Activated naive CD4-positive, alpha-beta T cell treated with Interleukin-2 at 50 U/mL for 16 hours (primary cell): ENCODE measurements around the gene KIF1A.

Source experiments
- DNase-seq: peaks from one replicate; pipeline ENCODE4 v3.0.0-alpha.2; 2020

KIF1A gene, protein sequence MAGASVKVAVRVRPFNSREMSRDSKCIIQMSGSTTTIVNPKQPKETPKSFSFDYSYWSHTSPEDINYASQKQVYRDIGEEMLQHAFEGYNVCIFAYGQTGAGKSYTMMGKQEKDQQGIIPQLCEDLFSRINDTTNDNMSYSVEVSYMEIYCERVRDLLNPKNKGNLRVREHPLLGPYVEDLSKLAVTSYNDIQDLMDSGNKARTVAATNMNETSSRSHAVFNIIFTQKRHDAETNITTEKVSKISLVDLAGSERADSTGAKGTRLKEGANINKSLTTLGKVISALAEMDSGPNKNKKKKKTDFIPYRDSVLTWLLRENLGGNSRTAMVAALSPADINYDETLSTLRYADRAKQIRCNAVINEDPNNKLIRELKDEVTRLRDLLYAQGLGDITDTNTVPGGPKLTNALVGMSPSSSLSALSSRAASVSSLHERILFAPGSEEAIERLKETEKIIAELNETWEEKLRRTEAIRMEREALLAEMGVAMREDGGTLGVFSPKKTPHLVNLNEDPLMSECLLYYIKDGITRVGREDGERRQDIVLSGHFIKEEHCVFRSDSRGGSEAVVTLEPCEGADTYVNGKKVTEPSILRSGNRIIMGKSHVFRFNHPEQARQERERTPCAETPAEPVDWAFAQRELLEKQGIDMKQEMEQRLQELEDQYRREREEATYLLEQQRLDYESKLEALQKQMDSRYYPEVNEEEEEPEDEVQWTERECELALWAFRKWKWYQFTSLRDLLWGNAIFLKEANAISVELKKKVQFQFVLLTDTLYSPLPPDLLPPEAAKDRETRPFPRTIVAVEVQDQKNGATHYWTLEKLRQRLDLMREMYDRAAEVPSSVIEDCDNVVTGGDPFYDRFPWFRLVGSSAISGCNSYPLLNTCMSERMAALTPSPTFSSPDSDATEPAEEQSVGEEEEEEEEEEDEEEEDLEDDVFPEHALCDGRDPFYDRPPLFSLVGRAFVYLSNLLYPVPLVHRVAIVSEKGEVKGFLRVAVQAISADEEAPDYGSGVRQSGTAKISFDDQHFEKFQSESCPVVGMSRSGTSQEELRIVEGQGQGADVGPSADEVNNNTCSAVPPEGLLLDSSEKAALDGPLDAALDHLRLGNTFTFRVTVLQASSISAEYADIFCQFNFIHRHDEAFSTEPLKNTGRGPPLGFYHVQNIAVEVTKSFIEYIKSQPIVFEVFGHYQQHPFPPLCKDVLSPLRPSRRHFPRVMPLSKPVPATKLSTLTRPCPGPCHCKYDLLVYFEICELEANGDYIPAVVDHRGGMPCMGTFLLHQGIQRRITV (N-terminal part only)

DNA sequence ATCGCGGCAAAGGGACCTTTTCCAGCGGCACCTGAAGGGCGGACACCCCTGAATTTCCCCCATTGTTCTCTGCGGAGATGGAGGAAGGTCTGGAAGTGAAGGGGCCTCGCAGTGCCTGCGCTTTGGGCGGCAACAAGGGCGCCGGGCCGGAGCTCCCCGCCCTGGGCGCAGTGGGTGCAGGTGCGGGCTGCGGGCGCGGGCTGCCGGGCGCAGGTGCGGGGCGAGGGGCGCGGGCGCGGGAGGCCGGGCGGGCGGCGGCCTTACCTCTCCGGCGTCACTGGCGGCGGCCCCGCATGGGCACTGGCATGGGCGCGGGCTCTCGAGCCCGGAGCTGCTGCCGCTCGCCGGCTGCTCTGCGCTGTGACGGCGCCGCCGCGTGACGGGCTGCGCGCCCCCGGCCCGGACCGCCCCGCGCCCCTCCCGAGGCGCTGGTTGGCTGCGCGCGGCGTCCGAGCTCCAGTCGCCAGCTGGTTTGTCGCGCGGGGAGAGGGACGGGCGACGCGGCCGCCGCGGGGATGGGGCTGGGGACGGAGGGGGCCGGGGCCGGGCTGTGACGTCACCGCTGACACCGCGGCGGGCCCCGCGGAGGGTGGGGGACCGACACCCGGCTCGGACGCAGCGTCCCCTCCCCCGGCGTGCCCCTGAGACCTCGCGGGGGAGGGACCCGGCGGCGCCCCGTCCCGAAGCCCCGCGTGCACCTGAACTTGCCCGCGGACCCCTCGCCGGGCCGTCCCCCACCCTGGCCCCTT lies at the start of gene KIF1A:
Gene KIF1A, minus strand, starts transcription at position 362 of the 749 bp plus-strand sequence. CDS start 22,467 bp downstream, outside the sequence.
- DNase-seq: peak; percentile 7

DNA sequence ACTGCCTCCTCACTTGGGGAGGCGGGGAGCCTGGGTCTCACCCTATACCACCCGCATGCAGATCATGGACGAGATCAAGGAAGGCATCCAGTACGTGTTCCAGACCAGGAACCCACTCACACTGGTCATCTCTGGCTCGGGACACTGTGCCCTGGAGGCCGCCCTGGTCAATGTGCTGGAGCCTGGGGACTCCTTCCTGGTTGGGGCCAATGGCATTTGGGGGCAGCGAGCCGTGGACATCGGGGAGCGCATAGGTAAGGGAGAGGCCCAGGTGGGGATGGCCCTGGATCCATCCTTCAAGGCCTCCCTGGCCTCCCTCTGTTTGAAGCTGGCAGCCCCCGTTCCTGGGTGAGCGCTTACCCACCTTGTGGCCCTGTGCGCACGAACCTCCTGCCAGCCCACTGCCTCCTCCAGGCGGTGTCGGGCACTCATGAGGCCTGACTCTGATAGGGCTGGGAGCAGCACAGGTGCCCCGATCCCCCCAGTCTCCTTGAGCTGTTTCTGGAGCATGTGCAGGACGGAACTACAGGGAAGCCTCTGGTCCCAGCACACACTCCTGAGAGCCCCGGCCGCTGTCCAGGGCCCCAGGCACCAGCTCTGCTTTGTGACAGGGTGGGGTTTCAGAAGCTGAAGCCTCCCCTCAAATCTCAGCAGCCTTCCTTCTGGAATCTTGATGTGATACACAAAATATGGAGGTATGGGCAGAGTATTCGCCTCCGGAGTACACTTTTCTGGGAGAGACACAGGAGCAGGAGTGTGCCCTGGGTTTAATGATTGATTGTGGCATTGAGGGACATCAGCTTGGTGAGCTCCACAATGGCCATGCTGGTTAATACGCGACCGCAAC lies 49.3 kb upstream of the KIF1A start:
- DNase-seq: no peak

DNA sequence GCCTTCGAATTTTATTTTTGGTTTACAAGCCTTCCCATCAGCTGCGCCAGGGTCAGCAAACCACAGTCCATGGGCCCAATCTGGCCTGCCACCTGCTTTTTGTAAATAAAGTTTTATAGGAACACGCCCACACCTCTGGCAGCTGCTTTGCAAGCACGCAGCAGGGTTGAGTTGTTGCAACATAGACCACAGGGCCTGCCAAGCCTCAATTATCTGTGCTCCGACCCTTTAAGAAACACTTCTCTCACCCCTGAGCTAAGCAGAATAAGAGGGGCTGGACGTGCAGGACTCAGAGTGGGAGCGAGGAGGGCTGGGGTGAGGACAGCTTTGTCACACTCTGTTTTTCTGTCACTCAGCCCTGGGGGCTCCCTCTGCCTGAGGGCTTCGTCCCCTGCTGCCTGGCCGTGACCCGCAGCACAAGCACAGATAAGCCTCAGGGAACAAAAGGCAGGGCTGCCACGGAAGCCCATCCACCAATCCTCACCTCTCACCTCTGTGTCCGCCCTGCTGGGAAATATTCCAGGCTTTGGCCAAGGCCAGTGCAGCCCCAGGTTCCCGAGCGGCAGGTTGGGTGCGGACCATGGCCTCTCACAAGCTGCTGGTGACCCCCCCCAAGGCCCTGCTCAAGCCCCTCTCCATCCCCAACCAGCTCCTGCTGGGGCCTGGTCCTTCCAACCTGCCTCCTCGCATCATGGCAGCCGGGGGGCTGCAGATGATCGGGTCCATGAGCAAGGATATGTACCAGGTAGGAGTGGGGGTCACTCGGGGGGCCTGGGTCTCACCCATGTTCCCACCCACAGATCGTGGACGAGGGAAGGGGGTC lies 48.5 kb upstream of the KIF1A start, which contains the start of gene AGXT:
Gene AGXT, plus strand, starts transcription at position 539 of the 823 bp plus-strand sequence. Its CDS starts 42 bp downstream, at position 581.
- no peak for DNase-seq

DNA sequence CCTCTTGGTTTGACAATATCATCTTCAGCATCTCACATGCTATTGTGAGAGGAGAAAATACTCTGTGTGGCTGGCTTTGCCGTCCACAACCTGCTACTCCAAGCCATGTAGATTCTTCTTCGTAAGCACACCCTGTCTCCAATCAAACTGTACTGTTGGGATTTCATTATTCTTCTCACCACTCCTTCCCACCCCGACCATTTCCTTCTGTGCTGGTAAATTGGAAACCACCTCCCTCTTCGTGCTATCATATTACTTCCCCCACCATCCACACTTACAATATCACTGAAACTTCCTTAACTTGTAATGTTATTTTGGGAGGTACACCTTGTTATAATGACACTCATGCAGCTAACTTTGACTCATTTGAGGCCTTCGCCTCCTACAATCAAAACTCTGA lies 45.4 kb upstream of the KIF1A start:
- no peak for DNase-seq

DNA sequence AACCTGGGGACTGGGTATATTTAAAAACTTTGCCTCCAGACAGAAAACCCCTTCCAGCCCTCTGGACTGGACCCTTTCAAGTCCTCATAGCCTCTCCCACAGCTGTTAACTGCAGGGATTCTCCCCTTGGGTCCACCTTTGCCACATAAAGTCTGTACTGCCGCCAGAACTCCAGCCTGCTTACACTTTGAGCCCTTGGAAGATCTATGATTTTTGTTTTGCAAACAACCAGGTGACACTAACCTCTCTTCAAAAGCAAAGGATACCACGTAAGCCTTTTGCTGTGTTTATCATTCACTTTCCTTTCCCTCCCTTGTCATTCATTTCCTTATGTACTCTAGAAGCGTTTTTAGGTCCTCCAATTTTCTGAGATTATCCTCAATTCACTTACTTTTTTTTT lies 44.5 kb upstream of the KIF1A start:
- no peak for DNase-seq

DNA sequence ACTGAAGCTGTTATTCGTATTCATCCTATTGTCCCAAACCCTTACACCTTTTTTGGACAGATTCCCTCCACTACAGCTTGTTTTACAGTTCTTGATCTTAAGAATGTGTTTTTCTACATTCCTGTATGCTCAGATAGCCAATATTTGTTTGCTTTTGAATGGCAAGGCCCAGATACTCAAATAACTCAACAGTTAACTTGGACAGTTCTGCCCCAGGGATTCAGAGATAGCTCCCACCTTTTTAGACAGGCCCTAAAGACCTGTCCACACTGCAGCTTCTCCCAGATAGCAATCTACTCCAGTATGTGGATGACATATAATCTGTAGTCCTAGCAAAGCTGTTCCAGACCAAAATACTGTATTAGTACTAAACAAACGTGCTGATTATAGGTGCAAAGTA lies 41.5 kb upstream of the KIF1A start:
- no peak for DNase-seq

DNA sequence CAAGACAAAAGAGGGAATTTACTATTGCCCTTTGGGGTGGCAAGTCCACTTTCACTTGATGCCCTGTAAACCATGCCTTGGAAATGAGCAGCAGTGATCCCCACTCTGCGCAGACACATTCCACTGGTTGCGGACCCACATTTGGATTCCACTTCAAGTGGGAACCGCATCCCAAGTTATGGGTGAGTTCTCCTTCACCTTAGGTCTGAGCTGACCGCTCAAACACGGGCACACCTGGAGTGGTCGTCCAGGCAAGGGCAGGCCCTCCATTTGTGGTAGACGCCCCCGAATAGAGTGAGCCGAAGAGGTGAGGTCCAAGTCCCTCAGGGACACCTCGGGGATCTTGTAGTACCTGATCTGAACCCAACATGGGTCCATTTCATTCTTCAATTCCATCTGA lies 38.9 kb upstream of the KIF1A start:
- DNase-seq: no peak

DNA sequence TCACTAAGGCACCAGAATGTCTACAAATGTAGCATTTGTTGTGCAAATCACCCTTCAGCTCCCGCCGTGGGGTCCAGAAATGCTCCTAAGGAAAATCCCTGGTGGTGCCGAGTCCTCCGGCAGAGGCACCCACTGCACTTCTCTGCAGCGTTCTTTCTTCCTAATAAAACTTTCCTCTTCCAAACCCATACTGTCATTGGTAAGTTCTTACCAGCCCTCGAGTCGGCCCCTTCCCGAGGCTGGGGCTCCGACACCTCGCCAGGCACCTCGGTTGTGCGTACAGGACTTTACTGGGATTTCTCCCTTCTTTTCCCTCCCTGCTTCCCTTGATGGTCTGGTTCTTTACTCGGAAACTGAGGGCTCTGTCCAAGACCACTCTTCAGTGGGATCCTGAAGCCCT lies 38.3 kb upstream of the KIF1A start:
- no peak for DNase-seq

DNA sequence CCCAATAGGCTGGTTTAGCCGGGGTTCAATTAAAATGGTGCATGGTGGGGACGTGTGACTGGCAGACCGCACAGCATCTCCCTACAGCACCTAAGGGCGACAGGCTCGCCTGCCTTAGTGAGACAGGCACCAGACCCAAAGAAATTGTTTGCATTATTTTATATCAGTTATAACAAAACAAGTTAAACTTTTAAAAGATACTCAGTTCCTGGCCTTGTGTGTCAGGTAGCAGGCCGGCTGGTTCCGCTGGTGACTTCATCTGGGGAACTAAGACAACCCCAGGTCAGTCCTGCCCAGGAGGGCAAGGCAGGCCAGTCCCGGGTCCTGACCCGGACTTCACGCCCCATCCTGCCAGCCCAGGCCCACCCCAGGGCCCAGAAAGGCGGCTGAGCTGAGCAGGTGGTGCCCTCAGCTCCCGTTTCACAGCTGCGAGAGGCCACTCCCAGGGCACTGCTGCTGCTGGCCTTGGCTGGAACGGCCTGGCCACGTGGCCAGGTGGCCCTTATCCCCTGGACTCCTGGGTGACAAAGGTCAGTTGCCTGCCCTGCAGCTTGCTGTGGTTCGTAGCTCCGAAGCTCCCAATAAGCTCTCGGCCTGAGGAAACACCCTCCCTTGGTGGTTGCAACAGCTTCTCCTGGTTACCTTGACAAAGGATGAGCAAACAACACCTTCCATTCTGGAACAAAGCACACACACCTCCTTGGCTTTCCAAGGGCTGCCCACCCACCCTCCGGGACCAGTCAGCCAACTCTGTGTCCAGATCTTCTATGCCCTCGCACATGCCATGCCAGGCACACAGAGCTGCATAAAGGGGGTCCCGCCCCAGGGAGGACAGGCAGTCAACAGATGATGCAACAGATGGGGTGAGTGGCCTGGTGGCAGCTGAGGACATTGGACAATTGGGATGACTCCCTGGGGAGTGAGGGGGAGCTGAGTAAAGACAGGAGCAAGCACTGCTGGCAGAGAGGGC lies 37.3 kb upstream of the KIF1A start:
- no peak for DNase-seq

DNA sequence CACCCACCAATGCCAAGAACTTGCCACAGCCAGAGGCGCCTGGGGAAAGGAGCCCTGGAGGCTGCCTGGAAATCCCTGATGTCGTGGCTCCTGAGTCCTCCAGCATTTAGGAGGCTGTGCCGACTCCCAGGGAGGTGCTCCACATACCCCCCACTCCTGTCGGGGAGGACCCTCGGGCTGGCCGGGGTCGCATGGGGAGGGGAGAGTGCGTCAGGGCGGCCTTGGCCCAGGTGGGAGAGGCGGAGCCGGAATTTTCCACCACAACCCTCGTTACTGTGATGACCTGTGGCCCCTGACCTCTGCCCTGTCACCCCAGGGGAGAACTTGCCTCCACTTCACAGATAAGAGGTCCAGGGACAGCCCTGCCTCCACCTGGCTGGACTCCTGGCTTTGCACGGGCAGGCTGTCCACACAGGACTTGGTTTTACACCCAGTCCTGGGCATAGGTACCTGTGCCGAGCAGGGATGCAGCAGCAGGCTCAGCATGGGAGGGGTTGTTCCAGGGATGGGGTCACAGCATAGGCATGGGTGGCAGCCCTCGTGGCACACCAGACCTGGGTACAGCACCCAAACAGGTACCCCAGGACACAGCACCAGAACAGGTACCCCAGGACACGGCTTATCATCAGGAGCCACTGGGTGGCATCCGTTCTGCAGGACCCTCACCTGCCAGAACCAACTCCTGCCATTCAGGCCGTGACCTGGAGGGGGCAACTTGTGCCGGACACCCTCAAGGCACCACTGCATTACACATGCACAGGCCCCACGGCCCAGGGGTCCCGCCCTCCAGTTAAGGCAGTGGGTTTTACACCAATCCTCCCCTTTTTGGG lies 36.3 kb upstream of the KIF1A start:
- DNase-seq: no peak

DNA sequence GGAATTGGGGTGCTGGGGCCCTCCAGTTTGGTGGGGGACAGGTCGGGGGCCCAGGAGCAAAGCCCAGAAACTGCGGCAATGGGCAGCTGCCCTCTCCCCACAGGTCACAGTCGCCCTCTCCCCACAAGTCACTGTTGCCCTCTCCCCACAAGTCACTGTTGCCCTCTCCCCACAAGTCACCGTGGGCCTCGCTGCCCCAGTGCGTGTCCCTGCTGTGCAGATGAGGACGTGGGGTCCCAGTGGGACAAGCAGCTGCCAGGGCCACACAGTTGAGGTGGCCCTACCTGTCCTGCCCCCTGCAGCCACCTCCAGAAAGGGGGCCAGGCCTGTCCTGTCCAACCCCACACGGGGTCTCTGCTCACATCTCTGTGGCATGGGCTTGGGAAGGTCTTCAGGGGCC lies 35.7 kb upstream of the KIF1A start:
- no peak for DNase-seq

DNA sequence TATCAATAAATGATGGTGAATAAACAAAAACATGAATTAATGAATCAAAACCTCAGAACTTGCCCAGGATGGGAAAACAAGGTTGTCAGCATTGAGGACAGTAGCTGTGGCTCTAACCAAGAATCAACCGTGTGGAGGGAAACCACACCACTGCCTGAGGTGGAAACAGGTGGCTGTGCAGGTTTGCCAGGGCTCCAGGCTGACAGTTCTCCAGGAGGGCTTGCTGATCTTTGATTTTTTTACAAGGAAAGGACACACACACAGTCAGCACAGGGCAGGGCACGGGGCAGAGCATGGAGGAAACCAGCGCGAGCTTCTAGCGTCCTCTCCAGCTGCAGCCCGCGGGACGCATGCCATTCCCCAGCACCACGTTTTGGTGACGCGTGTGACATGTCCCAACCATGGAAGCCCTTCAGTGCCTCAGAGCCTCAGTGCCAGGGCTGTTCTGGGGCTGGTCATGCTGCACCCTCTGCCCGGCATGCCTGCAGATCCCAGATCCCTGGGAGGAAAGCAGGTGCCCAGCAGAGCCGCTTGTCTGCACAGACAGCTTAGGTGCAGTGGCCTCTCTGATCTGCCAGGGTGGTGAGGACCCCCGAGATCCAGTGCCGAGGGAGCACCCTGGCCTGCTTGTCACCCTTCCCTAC lies 32.8 kb upstream of the KIF1A start:
- no peak for DNase-seq

DNA sequence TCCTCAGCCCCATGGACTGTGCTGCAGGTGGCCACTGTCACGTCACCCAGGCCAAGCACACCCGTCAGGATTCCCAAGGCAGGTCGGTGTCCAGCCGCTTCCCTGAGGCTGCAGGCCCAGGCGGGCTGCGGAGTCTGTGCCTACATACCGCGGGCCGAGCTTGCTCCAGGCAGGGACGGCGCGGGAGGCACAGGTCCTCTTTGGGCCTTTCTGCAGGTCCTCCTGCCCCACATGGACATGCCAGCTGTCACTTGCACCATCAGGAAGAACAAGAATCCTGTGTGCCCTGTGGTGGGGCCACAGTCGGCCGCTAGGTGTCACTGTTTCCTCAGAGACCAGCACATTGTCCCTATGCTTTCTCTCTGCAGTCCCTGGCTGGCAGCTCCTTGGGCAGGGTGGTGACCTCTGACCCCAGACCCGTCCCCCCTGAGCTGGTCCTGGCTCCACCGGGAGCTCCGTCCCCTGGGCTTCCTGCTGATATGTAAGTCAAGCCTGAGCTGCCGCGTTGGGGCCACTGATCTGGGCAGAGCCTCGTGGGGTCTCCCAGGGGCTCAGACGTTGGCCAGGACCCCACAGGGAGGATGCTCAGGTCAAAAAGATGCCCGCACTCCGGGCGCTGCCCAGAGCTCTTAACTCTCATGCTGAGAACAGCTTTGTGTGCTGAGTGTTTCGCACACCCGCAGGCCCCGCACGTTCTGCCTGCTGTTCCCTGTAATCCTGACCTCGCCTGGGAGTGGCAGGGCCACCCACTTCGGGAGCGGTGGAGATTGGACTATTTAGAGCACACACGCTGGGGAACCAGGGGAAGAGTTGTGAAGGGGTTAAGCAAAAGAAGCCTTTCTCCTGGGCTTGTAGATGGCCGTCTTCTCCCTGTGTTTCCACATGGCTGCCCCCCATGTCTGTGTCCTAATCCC lies 31.3 kb upstream of the KIF1A start:
- DNase-seq: peak; percentile 83

DNA sequence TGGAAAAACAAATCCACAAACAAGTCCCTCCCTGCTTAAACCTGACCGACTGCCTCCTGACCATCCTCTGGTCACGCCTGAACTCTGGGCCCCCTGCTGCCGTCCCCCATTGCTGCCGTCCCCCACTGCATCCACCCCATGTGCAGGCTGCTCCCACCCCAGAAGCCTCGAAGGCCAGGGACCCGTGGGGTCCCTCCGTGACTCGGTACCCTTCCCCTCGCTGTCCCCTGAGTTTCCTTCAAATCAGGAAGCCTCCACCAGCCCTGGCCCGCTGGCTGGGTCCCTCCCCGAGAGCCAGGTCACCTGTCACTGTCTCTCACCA lies 30.7 kb upstream of the KIF1A start:
- no peak for DNase-seq

DNA sequence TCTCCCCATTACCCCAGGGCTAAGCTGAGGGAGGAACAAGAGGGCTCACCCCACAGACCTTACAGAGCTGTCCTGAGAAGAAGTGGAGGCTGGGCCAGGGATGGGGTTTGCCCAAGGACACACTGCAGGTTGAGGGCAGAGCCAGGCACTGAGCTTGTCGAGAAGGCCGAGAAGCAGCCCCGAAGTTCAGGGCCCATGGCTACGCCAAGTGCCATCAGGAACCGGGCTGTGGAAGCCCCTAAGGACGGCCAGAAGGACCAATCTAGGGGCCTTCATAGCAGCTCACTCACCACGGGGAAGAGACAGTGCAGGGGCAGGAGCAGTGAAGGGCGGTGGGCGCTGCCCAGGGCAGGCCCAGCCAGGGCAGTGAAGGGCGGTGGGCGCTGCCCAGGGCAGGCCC lies 30.0 kb upstream of the KIF1A start:
- DNase-seq: no peak

DNA sequence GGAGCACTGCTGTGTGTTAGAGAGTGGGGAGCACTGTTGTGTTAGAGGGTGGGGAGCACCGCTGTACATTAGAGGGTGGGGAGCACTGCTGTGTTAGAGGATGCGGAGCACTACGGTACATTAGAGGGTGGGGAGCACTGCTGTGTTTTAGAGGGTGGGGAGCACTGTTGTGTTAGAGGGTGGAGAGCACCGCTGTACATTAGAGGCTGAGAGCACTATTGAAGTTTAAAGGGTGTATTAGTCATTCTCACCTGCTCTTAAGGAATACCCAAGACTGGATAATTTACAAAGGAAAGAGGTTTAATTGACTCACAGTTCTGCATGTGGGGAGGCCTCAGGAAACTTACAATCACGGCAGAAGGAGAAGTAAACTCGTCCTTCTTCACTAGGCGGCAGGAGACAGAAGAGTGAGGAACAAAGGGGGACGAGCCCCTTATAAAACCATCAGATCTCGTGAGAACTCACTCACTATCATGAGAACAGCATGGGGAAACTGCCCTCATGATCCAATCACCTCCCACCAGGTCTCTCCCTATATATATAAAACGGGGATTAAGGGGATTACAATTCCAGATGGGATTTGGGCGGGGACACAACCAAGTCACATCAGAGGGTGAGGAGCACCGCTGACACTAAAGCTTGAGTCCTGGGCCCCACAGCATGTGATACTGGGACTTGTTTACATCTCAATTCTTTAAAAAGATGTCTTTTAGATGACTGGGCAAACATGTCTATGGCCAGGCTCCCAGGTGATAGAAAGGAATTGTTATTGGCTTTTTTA lies 29.1 kb upstream of the KIF1A start:
- DNase-seq: no peak
